D721Med (cell line): ENCODE data around the gene SLC66A2.

ENCODE experiments used
- DNase-seq: peaks from one replicate; pipeline ENCODE4 v3.0.0; 2011; ENCODE audit warnings: low spot score; ENCODE audit not compliant: insufficient read length
- FAIRE-seq: peaks from 2 replicates; lab custom pipeline; 2011; peaks lifted over from hg19 to GRCh38; lab: Jason Lieb, UNC
- TF ChIP-seq, protein P1 (sequence below): IDR thresholded peaks from 2 replicates; pipeline ENCODE4 v1.5.1; 2012; ENCODE audit warnings: mild to moderate bottlenecking, control low read depth; ENCODE audit not compliant: insufficient read depth; ENCODE audit errors: missing control alignments

Gene SLC66A2

DNA sequence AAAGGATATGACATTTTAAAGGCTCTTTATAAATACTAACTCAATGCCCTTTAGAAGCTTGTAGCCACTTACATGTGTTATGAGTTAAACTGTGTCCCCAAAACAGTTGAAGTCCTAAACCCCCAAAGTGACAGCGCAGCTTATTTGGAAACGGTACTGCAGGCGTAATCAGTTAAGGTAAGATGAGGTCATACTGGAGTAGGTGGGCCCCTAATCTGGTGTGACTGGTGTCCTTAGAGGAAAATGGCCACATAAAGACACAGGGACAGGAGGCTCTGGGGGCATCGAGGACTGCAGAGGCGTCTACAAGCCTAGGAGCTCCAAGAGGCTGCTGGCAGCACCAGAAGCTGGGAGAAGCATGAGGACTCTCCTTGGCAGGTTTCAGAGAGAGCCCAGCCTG, 28.4 kb upstream of the SLC66A2 start:
- DNase-seq (no peak), FAIRE-seq (peak; percentile 80)
- TF ChIP-seq, protein P1, sequence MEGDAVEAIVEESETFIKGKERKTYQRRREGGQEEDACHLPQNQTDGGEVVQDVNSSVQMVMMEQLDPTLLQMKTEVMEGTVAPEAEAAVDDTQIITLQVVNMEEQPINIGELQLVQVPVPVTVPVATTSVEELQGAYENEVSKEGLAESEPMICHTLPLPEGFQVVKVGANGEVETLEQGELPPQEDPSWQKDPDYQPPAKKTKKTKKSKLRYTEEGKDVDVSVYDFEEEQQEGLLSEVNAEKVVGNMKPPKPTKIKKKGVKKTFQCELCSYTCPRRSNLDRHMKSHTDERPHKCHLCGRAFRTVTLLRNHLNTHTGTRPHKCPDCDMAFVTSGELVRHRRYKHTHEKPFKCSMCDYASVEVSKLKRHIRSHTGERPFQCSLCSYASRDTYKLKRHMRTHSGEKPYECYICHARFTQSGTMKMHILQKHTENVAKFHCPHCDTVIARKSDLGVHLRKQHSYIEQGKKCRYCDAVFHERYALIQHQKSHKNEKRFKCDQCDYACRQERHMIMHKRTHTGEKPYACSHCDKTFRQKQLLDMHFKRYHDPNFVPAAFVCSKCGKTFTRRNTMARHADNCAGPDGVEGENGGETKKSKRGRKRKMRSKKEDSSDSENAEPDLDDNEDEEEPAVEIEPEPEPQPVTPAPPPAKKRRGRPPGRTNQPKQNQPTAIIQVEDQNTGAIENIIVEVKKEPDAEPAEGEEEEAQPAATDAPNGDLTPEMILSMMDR: no peak

- peak; percentile 32 for FAIRE-seq
- TF ChIP-seq, protein P1: no peak
- no peak for DNase-seq
These were observed 24.7 kb upstream of the SLC66A2 start for GRCh38 chr18:79975985-79976680.

GRCh38 chr18:79975043-79975442, 23.6 kb upstream of the SLC66A2 start:
- DNase-seq: no peak
- TF ChIP-seq, protein P1: no peak
- FAIRE-seq: peak; percentile 84

- DNase-seq (no peak), FAIRE-seq (peak; percentile 99)
- TF ChIP-seq, protein P1: no peak
These were observed 22.7 kb upstream of the SLC66A2 start for GRCh38 chr18:79974025-79974654.

DNA sequence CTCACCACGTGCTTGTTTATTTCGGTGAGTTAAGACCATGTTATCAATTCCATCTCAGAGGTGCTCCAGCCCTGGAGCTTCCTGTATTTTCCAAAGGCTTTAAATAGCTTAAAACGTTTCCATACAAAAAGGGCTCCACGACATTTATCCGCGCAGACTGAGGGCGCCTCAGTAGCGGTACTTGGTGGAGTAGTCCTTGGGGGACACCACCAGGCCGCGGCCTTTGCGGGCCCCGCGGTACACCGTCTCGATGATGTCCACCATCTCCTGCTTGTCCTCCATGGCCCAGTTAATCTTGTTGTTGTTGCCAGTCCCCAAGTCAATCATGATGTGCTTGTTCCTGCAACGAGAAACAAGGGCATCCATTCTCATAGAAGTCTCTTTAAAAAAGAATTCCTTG, 22.1 kb upstream of the SLC66A2 start:
- FAIRE-seq (no peak), DNase-seq (no peak)
- TF ChIP-seq, protein P1: no peak

GRCh38 chr18:79972720-79973119, 21.3 kb upstream of the SLC66A2 start:
- TF ChIP-seq, protein P1: no peak
- FAIRE-seq (peak; percentile 79), DNase-seq (no peak)

DNA sequence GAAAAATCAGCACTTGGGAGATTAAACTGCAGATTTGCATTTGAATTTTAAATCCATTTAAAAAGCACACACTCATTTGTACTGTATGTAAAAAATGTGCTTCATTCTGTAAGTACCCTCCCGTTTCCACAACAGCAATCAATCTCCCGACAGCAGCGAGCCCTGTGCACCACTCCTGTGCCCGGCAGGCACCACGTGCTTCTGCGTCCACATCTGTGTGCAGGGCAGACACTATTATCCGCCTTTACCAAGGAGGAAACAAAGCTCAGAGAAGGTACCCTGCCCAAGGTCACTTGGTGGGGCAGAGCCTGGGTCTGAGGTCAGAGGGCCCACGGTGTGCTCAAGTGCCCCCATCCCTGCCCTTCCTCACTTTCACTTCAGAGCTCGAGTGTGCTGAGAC, 20.5 kb upstream of the SLC66A2 start:
- TF ChIP-seq, protein P1: no peak
- DNase-seq (no peak), FAIRE-seq (no peak)
